ENCODE data around the gene ESAM.
A peak's percentile ranks its signal among the peaks of the same experiment; 100 is the strongest.

ESAM gene

GRCh38 chr11:124717786-124718651 is 44.1 kb downstream of the ESAM start:
- Histone ChIP-seq H4K8ac (ENCODE audit: low read depth, low read length) (no peak overlapping the region), H2AFZ (ENCODE audit: low read length) (peak overlapping the region; percentile 97), H4K91ac (ENCODE audit: low read depth, low read length, poor library complexity) (no peak overlapping the region), H3K4me2 (ENCODE audit: insufficient read depth, low read length, poor library complexity, severe bottlenecking) (peak overlapping the region; percentile 92), H3K27me3 (ENCODE audit: control insufficient read depth in 3 of 3, insufficient read depth in 3 of 3, low read depth in 1 of 3, low read length in 3 of 3) (peaks cover 3 to 48% (median 42%) of the 10 kb centered on the region in 3 experiments), H3K79me1 (ENCODE audit: low read depth, low read length) (no peaks in the 10 kb centered on the region), H2BK5ac (ENCODE audit: low read length) (no peak overlapping the region), H2BK12ac (ENCODE audit: low read length) (peak overlapping the region; percentile 23), H3K14ac (ENCODE audit: low read length) (no peak overlapping the region), H3K9me3 (replicated peaks in 1 of 2; ENCODE audit: control insufficient read depth in 2 of 2, insufficient read depth in 1 of 2, low read depth in 1 of 2, low read length in 2 of 2) (no peaks in the 10 kb centered on the region), H3K4me1 (ENCODE audit: control insufficient read depth in 2 of 2, insufficient read depth in 1 of 2, low read depth in 1 of 2, low read length in 2 of 2) (peaks cover 5 to 28% of the 10 kb centered on the region in 2 donors), H3K23ac (ENCODE audit: low read depth, low read length, poor library complexity) (no peak overlapping the region), H3K9ac (ENCODE audit: low read depth, low read length, poor library complexity) (peak overlapping the region; percentile 51), H2BK120ac (ENCODE audit: low read depth, low read length) (no peak overlapping the region), H2AK5ac (ENCODE audit: low read depth, low read length) (no peak overlapping the region), H3K36me3 (replicated peaks in 1 of 2; ENCODE audit: control insufficient read depth in 2 of 2, insufficient read depth in 2 of 2, low read length in 2 of 2) (no peaks in the 10 kb centered on the region), H3K4me3 (ENCODE audit: low read length in 2 of 2) (peak overlapping the region; percentile 53 to 76), H3K4ac (ENCODE audit: low read length) (no peak overlapping the region), H2BK15ac (ENCODE audit: low read length) (peak overlapping the region; percentile 12), H3K18ac (ENCODE audit: low read length) (peak overlapping the region; percentile 67), H3K27ac (replicated peaks; ENCODE audit: low read length) (no peak overlapping the region)
- no CpG with 5 or more reads among the region's 45 CpGs for WGBS, 2 donors (ENCODE audit: extremely low coverage in 2 of 2, insufficient read length in 2 of 2, insufficient replicate concordance in 1 of 2)
- peak; percentile 39 for DNase-seq (ENCODE audit: low spot score)

- Histone ChIP-seq H2BK15ac (ENCODE audit: low read length) (no peak overlapping the region), H3K27ac (replicated peaks; ENCODE audit: low read length) (no peak overlapping the region), H2AK5ac (ENCODE audit: low read depth, low read length) (no peak overlapping the region), H4K91ac (ENCODE audit: low read depth, low read length, poor library complexity) (no peak overlapping the region), H2BK120ac (ENCODE audit: low read depth, low read length) (no peak overlapping the region), H3K27me3 (ENCODE audit: control insufficient read depth in 3 of 3, insufficient read depth in 3 of 3, low read depth in 1 of 3, low read length in 3 of 3) (peaks cover 3 to 48% (median 41%) of the 10 kb centered on the region in 3 experiments), H3K79me1 (ENCODE audit: low read depth, low read length) (no peaks in the 10 kb centered on the region), H2BK12ac (ENCODE audit: low read length) (no peak overlapping the region), H3K4me2 (ENCODE audit: insufficient read depth, low read length, poor library complexity, severe bottlenecking) (no peak overlapping the region), H2BK5ac (ENCODE audit: low read length) (no peak overlapping the region), H3K23ac (ENCODE audit: low read depth, low read length, poor library complexity) (no peak overlapping the region), H3K4ac (ENCODE audit: low read length) (no peak overlapping the region), H3K36me3 (replicated peaks in 1 of 2; ENCODE audit: control insufficient read depth in 2 of 2, insufficient read depth in 2 of 2, low read length in 2 of 2) (no peaks in the 10 kb centered on the region), H3K9me3 (replicated peaks in 1 of 2; ENCODE audit: control insufficient read depth in 2 of 2, insufficient read depth in 1 of 2, low read depth in 1 of 2, low read length in 2 of 2) (no peaks in the 10 kb centered on the region), H3K14ac (ENCODE audit: low read length) (no peak overlapping the region), H2AFZ (ENCODE audit: low read length) (peak overlapping the region; percentile 97), H3K18ac (ENCODE audit: low read length) (no peak overlapping the region), H4K8ac (ENCODE audit: low read depth, low read length) (no peak overlapping the region), H3K4me3 (ENCODE audit: low read length in 2 of 2) (peak overlapping the region in 1 of 2 donors; percentile 53), H3K4me1 (ENCODE audit: control insufficient read depth in 2 of 2, insufficient read depth in 1 of 2, low read depth in 1 of 2, low read length in 2 of 2) (peaks cover 5 to 22% of the 10 kb centered on the region in 2 donors), H3K9ac (ENCODE audit: low read depth, low read length, poor library complexity) (no peak overlapping the region)
- no CpG with 5 or more reads among the region's 7 CpGs for WGBS, 2 donors (ENCODE audit: extremely low coverage in 2 of 2, insufficient read length in 2 of 2, insufficient replicate concordance in 1 of 2)
- no peak for DNase-seq (ENCODE audit: low spot score)
Observed at GRCh38 chr11:124717421-124717785, 44.7 kb downstream of the ESAM start.

- WGBS, 2 donors (ENCODE audit: extremely low coverage in 2 of 2, insufficient read length in 2 of 2, insufficient replicate concordance in 1 of 2), result no CpG with 5 or more reads among the region's 3 CpGs
Observed at GRCh38 chr11:124716591-124716990, 45.5 kb downstream of the ESAM start.

GRCh38 chr11:124712392-124712791 is 49.7 kb downstream of the ESAM start:
- Histone ChIP-seq H3K23ac (ENCODE audit: low read depth, low read length, poor library complexity) (no peak overlapping the region), H3K79me1 (ENCODE audit: low read depth, low read length) (no peaks in the 10 kb centered on the region), H3K27ac (replicated peaks; ENCODE audit: low read length) (no peak overlapping the region), H2BK15ac (ENCODE audit: low read length) (no peak overlapping the region), H3K36me3 (replicated peaks in 1 of 2; ENCODE audit: control insufficient read depth in 2 of 2, insufficient read depth in 2 of 2, low read length in 2 of 2) (no peaks in the 10 kb centered on the region), H3K9ac (ENCODE audit: low read depth, low read length, poor library complexity) (no peak overlapping the region), H3K18ac (ENCODE audit: low read length) (no peak overlapping the region), H3K4me3 (ENCODE audit: low read length in 2 of 2) (no peak overlapping the region), H3K9me3 (replicated peaks in 1 of 2; ENCODE audit: control insufficient read depth in 2 of 2, insufficient read depth in 1 of 2, low read depth in 1 of 2, low read length in 2 of 2) (peaks cover 3 to 4% of the 10 kb centered on the region in 2 donors), H3K14ac (ENCODE audit: low read length) (no peak overlapping the region), H3K4me2 (ENCODE audit: insufficient read depth, low read length, poor library complexity, severe bottlenecking) (no peak overlapping the region), H2BK12ac (ENCODE audit: low read length) (no peak overlapping the region), H2BK5ac (ENCODE audit: low read length) (no peak overlapping the region), H4K8ac (ENCODE audit: low read depth, low read length) (no peak overlapping the region), H2AK5ac (ENCODE audit: low read depth, low read length) (no peak overlapping the region), H2AFZ (ENCODE audit: low read length) (no peak overlapping the region), H3K4ac (ENCODE audit: low read length) (no peak overlapping the region), H2BK120ac (ENCODE audit: low read depth, low read length) (no peak overlapping the region), H4K91ac (ENCODE audit: low read depth, low read length, poor library complexity) (no peak overlapping the region), H3K4me1 (ENCODE audit: control insufficient read depth in 2 of 2, insufficient read depth in 1 of 2, low read depth in 1 of 2, low read length in 2 of 2) (peaks cover 0 to under 1% of the 10 kb centered on the region in 2 donors), H3K27me3 (ENCODE audit: control insufficient read depth in 3 of 3, insufficient read depth in 3 of 3, low read depth in 1 of 3, low read length in 3 of 3) (peaks cover 0 to 16% (median 4%) of the 10 kb centered on the region in 3 experiments)
- no CpG with 5 or more reads among the region's 3 CpGs for WGBS, 2 donors (ENCODE audit: extremely low coverage in 2 of 2, insufficient read length in 2 of 2, insufficient replicate concordance in 1 of 2)
- no peak for DNase-seq (ENCODE audit: low spot score)

More at GRCh38 chr11:124716591-124716990, 45.5 kb downstream of the ESAM start:
- H2AK5ac ChIP-seq (ENCODE audit: low read depth, low read length), result no peak overlapping the region
- H2BK120ac ChIP-seq (ENCODE audit: low read depth, low read length), result no peak overlapping the region
- no peak overlapping the region for H4K8ac ChIP-seq (ENCODE audit: low read depth, low read length)
- no peak overlapping the region for H2AFZ ChIP-seq (ENCODE audit: low read length)
- H3K9me3 ChIP-seq (replicated peaks in 1 of 2; ENCODE audit: control insufficient read depth in 2 of 2, insufficient read depth in 1 of 2, low read depth in 1 of 2, low read length in 2 of 2), result no peaks in the 10 kb centered on the region
- no peak for DNase-seq (ENCODE audit: low spot score)
- peaks cover 5 to 14% of the 10 kb centered on the region in 2 donors for H3K4me1 ChIP-seq (ENCODE audit: control insufficient read depth in 2 of 2, insufficient read depth in 1 of 2, low read depth in 1 of 2, low read length in 2 of 2)
- H3K23ac ChIP-seq (ENCODE audit: low read depth, low read length, poor library complexity), result no peak overlapping the region
- no peak overlapping the region for H3K9ac ChIP-seq (ENCODE audit: low read depth, low read length, poor library complexity)
- H3K18ac ChIP-seq (ENCODE audit: low read length), result no peak overlapping the region
- no peak overlapping the region for H3K27ac ChIP-seq (replicated peaks; ENCODE audit: low read length)
- H3K79me1 ChIP-seq (ENCODE audit: low read depth, low read length), result no peaks in the 10 kb centered on the region
- H2BK5ac ChIP-seq (ENCODE audit: low read length), result no peak overlapping the region
- H3K4ac ChIP-seq (ENCODE audit: low read length), result no peak overlapping the region
- H3K4me2 ChIP-seq (ENCODE audit: insufficient read depth, low read length, poor library complexity, severe bottlenecking), result no peak overlapping the region
- no peak overlapping the region for H3K4me3 ChIP-seq (ENCODE audit: low read length in 2 of 2)
- peaks cover 3 to 48% (median 38%) of the 10 kb centered on the region in 3 experiments for H3K27me3 ChIP-seq (ENCODE audit: control insufficient read depth in 3 of 3, insufficient read depth in 3 of 3, low read depth in 1 of 3, low read length in 3 of 3)
- H2BK12ac ChIP-seq (ENCODE audit: low read length), result no peak overlapping the region
- H2BK15ac ChIP-seq (ENCODE audit: low read length), result no peak overlapping the region
- no peaks in the 10 kb centered on the region for H3K36me3 ChIP-seq (replicated peaks in 1 of 2; ENCODE audit: control insufficient read depth in 2 of 2, insufficient read depth in 2 of 2, low read length in 2 of 2)
- H3K14ac ChIP-seq (ENCODE audit: low read length), result no peak overlapping the region
- H4K91ac ChIP-seq (ENCODE audit: low read depth, low read length, poor library complexity), result no peak overlapping the region
